ENCODE measurements around the gene LGR6.

Gene LGR6

DNA sequence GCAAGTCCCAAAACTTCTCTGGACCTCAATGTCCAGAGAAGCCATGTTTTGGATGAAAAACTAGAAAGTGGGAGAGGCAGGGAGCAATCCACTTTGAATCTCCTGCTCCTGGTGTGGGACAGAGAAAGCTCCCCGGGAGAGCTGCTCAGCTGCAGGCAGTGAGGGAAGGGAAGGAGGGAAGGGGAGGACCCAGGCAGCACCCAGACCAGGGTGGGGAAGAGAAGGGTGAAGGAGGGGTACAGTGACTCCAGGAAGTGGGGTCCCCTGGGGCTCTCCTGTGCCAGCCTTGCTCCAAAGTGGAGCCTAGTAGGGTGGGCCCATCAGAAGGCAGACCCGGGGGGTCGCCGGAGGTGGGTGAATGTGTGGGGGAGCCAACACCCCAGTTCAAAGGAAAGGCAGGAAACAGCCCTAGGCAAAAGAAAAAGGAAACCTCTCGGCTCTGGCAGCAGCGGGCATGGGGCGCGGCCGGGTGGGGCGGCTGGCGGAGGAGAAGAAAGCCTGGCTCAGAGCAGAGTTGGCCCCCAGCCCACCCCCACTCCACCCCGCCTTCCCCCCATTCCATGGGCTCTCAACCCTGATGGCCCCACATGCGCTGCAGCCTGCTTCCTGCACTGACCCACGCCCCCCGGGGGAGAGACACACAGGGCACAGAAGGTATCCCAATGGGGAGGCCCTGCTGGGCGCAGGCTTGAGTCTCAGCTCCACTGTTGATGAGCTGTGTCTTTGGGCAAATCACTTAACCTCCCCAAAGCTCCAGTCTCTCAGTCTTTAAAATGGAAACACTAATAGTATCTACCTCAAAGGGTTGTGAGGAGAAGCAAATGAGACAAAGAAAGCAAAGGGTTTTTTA is 5.7 kb downstream of the LGR6 start:
- no peak for DNase-seq (ENCODE audit: low read depth)

DNA sequence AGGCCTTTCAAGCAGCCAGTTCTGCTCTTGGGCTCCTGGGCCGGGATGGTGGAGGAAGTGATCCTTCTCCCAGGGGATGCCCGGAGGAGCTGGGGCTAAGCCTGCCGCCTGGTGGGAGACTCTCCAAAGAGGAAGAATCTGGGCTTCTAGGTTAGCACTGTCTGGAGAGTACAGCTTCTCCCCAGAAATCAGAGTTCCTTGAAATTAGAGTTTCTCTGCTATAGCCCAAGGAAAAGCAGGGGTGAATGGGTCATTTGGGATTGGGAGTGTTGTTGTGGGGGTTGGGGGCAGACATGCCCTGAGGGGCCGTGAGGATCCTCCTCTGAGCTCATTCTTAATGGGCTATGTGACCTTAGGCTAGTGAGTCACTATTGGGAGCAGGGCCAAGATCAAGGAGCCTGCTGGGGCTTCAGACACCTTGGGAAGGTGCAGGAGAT is 6.5 kb downstream of the LGR6 start:
- no peak for DNase-seq (ENCODE audit: low read depth)

DNA sequence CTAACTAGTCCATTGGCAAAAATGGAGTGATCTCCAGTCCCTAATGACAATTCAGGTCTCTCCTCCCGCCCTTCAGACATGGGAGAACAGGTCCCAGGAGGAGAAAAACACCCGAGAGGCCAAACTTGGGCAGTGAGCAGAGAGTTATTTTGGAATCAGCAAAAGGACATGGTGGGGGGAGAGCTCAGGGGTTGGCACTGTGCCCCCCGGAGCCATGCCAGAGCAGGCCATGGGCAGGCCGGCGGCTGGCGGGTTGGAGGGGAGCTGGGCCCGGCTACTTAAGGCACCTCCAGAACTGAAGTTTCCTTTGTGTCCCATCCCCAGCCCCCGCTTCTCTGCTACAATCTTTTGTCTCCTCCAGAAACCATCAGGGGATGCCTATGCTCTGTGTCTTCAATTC is 7.1 kb downstream of the LGR6 start:
- DNase-seq (ENCODE audit: low read depth) = no peak

DNA sequence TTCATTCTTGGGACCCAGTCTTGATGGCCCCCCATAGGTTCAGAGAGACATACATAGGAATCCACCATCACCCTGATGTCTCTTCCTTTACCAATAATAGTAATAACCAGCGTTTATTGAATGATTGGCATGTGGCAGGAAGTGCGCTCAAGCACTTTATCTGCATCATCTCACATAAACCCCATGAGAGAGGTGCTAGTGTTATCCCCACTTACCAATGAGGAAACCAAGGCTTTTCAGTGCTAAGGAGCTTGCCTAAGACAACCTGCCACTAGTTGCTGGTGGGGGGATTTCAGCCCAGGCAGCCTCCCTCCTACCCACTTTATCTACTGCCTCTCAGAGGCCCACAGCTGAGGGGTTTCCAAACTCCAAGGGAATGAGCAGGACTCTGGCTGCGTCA is 7.7 kb downstream of the LGR6 start:
- no peak for DNase-seq (ENCODE audit: low read depth)

DNA sequence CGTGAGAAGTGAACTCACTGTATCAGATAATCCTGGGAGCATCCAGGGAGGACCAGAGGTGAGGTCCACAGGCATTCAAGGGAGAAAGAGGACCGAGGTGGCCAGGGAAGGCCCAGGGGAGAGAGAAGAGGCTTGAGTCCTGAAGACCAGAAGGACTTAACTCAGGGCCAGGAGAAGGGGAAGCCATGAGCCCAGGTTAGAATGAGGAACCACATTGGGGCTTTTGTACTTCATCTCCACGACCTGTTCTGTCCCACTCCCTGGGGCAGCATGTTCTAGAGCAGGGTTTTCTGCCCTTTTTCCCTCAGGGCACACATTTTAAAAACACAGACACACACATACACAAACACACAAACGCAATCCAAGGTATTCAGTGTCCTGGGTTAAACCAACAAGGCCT is 8.4 kb downstream of the LGR6 start:
- no peak for DNase-seq (ENCODE audit: low read depth)

DNA sequence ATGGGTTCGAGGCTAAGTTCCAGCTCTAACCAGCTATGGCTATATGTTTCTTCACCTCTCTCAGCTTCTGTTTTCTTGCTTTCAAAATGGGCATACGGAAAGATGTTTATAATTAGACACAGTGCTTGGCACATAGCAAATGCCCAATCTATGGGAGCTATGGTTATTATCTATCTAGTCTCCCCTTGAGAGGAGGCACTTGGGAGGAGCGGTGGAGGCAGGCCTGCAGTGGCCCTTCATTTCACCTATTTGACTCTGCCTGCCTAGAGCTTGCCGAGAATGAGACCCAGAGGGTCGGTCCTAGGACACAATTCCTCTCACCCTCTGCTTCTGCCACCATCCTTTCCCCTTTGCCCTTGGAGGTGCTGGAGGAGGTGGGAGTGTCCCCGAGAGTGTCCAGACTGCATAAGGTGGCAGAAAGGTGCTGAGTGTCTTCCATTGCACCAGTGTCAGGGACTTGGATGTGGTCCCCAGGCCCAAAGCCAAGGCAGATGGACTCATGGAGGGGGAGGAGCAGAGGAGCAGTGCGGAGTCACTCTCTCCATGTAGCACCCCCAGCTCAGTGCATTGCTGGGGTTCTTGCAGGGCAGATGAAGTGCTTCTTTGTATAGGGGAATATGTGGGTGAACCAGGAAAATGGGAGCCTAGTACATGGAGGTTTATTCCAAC is 9.0 kb downstream of the LGR6 start:
- no peak for DNase-seq (ENCODE audit: low read depth)

DNA sequence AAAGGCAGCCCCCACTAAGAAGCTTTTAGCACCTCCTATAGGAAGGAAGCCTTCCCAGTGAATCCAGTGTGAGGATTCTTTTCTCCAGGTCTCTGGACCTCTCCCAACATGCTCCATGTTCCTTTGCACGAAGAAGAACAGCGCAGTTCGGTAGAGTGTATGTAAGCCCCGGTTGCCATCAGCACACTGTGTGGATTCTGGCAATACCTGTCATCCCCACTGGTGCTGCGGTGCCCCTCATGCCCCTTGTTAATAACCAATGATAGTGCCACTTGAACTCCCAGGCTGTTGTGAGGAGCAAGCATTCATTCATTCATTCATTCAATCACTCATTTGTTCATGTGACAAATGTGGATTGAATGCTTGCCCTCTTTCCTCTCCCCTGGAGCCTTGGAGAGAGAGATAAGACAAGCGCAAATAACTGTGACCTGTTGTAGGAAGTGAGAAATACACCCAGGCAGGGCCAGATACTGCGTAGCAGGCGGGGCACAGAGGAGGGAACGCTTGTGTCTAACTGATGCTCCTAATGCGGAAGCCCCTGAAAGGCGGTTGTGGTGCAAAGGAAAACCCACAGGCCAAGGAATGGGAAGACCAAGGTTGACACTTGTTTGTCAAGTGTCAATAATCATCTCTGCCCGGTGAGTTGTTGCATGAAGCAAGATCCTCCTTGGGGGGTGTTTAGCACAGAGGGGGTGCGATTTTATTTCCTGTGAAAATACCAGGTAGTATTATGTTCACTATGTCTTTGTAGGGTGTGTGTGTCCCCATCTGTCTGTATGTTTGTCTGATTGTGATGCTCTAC is 9.8 kb downstream of the LGR6 start:
- DNase-seq (ENCODE audit: low read depth) = no peak

DNA sequence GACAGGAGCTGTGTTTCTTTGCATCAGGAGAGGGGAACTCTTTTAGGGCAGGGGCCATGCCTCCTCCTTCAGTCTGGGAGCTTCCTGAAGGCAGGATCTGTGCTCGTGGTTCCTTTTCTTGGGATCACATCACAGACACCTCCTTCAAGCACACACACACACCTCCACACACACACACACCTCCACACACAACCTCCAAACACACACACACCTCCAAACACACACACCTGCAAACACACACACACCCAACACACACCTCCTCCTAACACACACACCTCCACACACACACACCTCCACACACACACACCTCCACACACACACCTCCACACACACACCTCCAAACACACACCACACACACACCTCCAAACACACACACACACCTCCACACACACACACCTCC is 10.5 kb downstream of the LGR6 start:
- no peak for DNase-seq (ENCODE audit: low read depth)

DNA sequence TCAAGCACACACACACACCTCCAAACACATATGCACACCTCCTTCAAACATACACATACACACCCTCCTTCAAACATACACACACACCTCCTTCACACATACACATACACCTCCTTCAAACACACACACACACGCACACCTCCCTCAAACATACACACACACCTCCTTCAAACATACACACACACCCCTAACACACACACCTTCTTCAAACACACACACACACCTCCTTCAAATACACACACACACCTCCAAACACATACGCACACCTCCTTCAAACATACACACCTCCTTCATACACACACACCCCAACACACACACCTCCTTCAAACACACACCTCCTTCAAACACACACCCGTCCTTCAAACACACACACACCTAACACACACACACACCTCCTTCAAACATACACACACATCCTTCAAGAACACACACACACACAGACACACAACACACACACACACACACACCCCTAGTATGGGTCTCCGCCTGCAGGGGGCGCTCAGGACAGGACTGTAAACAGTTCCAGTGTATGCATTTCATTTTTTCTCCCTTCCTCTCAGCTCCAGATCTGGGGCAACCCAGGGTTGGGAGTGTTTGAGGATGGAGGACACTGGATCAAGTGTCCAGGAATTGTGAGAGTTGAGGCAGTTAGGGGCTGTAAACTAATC is 12.1 kb downstream of the LGR6 start:
- DNase-seq (ENCODE audit: low read depth) = no peak

DNA sequence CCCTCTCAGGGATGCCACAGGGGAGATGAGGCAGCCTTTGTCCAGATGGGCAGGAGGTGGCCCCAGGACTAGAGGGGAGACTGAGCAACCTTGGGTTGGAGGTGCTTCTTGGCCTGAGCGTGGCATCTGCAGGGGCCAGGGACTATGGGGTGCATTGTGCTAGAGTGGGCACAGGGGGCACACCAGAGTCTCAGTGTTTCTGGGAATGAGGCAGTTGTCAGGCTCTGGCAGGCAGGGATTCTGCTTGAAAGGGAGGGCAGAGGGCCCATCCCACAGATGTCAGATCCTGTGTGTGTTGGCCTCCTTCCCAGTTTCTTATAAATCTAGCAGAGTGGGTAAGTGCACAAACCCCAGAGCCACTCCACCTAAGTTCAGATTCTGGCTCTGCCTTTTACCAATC is 13.7 kb downstream of the LGR6 start:
- no peak for DNase-seq (ENCODE audit: low read depth)

DNA sequence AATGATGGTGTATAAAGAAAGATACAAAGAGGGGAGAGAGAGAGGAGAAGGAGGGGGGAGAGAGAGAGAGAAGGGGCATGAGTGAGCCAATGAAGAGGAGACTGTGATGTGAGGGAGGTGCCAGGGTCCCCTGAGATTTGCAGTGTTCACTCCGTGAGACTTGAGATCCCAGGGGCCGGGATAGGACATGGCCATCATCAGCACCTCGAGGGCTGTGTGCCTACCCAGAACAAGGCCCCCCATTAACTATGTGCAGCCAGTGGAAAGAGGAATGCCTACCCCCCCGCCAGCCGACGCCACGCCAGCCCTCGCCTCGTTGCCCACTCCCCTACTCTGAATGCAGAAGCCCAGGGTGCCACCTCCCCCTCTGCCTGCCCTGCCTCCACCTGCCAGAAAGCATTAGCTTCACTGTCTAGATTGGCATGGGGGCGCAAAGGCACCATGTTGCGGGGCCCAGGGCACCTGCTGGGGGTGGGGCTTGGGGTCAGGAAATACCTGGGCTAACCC is 14.8 kb downstream of the LGR6 start:
- DNase-seq (ENCODE audit: low read depth) = no peak

DNA sequence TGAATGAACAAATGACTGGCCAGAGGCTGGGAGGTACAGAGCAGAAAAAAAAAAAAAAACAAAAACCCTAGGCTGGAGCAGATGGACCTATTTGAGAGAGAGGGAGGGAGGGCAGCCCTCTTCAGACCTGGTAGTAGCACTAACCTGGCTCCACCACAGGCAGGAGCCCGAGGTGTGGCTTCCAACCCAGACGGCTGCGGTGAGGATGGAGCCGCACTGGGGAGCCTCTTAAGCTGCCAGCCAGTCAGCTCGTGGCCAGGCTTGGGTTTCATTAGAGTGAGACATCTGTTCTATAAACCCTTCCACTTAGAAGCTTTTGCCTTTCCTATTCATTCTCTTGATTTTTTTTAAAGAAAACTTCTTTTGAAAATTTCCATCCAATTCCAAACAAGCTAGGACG is 16.8 kb downstream of the LGR6 start:
- no peak for DNase-seq (ENCODE audit: low read depth)

DNA sequence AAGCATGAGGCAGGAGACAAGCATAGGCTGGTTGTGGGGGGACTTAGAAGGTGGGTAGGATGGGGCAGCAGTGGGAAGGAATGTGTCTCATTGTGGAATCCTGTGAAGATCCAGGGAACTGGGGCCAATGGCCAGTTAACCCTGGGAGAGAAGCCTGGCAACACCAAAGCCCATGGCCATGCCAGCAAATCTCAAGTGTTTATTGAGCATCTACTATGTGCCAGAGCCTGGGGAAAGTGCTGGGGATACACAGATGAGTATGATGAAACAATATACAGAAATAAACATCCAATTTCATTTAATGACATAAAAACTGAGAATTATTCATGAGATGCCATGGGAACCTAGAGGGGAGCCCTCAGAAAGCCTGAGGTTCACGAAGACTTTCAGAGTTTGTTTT is 17.4 kb downstream of the LGR6 start:
- DNase-seq (ENCODE audit: low read depth) = no peak

DNA sequence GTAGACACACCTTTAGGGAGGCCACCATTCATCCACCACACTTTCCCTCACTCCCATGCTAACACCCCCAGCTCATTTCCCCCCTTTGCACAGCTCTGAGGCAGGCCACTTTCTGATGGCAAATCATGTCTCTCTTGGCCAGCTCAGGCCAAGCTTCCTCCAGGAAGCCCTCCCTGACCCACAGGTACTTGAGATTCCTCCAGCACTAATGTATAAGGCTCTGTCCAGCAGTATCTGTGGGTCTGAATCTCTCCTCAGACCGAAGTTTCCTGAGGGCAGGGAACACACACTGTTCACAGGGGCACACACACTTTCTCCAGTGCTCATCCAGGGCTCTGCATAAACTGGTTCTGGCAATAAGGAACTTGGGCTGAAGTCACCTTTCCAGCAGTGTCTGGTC is 19.2 kb downstream of the LGR6 start:
- DNase-seq (ENCODE audit: low read depth) = no peak

DNA sequence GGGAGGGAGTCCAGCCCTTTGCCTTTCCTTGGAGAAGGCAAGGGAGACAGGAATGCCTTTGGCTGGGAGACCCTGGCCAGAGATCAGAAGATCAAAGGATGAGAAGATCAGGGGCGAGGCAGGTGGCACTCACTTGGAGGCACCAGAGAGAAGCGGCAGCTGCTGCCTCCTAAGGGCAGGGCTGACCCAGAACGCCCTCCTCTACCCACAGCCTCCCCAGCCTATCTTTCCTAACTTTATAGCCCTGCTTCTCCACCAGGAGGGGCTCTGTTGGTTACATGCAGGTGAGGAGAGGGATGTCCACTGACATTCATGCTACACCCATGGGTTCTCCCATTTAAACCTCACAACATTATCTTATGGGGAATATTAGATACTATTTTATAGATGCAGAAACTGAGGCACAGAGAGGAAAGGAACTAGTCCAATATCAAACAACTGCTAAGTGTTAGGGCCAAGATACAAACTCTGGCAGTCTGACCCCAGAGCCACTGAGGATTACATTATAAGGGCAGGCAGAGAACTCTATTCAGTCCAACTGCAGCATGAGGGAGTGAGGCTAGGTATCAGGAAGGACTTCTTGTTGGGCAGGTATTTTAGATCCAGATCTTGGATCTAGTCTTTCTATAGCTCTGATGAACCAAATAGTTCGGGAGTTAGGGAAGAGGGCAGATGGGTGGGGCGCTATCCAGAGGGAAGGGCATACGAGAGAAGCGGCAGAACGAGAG is 19.9 kb downstream of the LGR6 start:
- DNase-seq (ENCODE audit: low read depth) = no peak

DNA sequence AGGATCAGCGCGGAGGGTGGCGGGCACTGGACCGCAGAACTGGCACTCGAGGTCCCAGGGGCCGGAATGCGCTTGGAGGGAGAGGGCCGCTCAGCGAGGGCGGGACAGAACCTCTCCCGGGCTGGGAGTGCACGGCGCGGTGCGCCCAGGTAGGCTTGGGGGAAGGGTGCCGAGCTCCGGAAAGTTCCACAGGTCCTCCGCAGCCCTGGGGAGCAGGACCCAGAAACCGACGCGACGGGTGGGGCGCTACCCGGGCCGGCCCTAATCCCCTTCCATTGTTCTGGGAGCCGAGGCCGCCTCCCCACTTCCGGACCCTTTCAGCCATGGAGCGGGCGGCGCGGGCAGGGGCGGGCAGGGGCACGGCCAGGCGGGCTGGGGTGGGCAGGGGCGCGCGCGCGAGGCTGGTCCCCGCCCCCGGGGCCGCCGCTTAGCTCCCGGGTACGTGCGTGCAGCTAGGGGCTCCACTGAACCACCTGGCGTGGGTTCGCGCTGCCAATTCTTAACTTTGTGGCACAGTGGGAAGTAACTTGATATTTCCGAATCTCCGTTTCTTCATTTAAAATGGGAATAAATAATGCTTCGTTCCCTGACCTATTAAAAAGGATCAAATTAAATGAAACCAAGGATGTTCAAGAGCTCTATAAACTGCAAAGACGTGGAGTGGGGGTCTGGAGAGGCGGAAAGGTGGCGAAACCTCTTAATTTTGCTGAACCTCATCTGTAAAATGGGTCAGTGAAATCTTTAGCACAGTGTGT is 20.7 kb downstream of the LGR6 start:
- DNase-seq (ENCODE audit: low read depth) = no peak

DNA sequence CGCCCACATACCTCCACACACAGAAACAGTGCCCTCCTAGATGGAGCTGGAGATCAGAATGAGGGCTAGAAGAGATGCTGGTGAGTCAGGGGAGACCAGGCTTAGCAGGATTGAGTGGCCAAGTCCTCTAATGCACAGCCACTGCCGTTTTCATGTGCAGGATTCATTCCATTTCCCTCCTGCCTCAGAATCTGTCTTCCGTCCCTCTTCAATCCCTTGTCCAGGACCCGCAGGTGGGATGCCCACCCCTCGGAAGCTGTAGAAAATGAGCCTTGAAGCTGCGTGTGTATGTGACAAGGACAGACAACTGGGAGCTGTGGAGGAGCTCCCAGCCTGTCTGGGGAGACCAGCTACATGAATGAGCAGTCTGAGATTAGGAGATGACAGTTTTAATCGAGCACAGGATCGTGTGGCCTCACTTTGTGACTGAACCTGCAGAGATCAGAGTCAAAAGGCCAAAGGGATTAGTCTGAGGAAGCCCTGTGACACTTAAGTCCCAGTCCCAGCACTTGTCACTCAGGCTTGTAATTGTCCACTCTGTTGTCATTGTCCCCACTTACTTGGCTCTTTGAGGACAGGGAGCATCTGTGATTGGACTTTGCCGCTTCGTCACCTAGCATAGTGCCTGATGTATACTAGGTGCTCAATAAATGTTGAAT is 22.0 kb downstream of the LGR6 start:
- DNase-seq (ENCODE audit: low read depth) = no peak

DNA sequence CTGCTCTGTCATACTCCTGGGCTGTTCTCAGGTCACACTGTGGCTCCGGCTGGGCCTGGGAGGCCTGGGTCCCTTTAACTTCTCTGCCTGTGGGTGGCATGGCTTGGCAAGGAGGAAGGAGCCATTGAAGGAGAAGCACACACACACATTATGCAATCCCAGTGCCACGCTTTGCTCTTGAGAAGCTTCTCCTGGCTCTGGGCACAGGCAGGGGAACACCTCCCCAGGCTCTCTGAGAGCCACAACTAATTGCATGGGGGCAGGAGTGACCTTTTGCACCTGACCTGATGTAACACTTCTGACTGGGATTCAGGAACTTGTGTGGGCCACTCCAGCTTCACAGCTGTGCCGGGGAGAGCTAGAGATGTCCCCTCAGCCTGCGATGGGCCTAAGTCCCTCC is 23.1 kb downstream of the LGR6 start:
- no peak for DNase-seq (ENCODE audit: low read depth)

DNA sequence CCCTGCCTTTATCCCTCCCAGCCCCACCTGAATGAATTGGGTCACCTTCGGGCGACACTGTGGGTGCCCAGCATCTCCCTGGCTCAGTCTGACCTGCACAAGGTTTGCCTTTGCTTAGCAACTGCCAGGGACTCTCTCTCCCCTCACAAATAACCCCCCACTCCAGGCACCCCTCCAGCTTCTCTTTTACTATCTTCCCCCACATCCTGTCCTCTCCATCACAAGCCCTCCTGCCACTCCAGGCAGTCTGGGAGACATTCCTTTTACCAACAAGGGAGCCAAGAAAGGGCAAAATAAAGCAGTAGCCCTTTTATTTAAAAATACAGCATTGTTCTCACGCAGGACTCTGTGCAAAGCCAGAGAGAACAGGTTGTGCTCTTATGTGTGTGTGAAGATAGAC is 23.9 kb downstream of the LGR6 start:
- no peak for DNase-seq (ENCODE audit: low read depth)

DNA sequence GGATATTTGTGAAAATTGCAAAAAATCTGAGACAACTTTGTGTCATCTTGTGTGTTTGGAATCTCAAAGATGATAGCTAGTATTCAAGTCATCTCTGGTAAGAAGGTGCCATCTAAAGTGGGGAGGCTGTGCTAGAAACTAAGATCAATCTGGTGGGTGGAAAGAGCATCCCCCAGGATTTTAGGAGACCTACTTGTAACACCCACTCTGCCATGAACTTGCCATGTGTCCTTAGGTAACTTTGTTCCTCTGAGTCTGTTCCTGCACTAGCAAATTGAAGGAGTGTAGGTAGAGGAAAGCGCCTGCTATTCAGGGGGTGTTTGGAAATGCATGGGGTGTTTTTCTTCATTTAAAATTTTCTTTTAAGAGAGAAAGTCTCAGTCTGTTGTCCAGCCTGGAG is 24.4 kb downstream of the LGR6 start:
- DNase-seq (ENCODE audit: low read depth) = no peak

Measured in stimulated activated CD8-positive, alpha-beta memory T cell treated with anti-CD3 and anti-CD28 coated beads, Interleukin-15, amount 100 ng/mL, for 24 hours (primary cell).